Upper lobe of left lung (tissue), 4 donors: ENCODE results near the gene UPK3A.

Experiments used
- EP300 ChIP-seq, 4 donors: sonication (generic); formaldehyde crosslinking; IDR thresholded peaks; one replicate each; pipeline ENCODE4 v1.5.1; 2017; ENCODE audit warnings: antibody characterized with exemption in 4 of 4, control low read depth in 2 of 4
- POLR2A ChIP-seq, 4 donors: fragments of 450-650 bp; IDR thresholded peaks; one replicate each; pipeline ENCODE4 v1.5.1; 2016 to 2017; ENCODE audit warnings: antibody characterized with exemption in 4 of 4, mild to moderate bottlenecking in 2 of 4

DNA sequence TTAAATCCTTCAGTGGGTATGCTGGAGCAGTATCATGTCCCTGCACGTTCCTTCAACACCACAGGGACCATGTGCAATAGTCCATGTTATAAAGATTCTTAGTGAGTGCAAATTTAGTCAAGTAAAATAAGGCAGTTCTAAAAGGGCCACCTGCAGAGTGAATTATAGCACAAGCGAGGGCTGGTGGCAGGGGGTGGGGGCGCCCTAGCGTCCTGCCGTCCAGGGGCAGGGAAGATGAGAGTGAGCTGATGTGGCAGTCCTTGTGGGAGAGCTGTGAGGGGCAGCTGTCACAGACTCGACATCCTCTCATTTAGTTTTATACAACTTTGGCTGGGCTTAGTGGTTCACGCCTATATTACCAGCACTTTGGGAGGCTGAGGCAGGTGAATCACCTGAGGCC is 54.0 kb downstream of the UPK3A start:
- TF ChIP-seq POLR2A (IDR thresholded peaks at IDR 0.05) (no peak), EP300 (IDR thresholded peaks at IDR 0.05) (no peak)
